GM12874 (cell line): ENCODE measurements around the gene SFXN1.

Experiments
- CTCF ChIP-seq: IDR thresholded peaks from 2 replicates; pipeline ENCODE4 v1.5.1; 2011; ENCODE audit warnings: low read depth, mild to moderate bottlenecking, control low read depth, low read length, moderate library complexity; ENCODE audit not compliant: insufficient read depth

The SFXN1 gene

GRCh38 chr5:175558801-175559480 lies 80.6 kb downstream of the SFXN1 start:
- no peak for TF ChIP-seq CTCF

- TF ChIP-seq CTCF, result no peak
Measured at GRCh38 chr5:175560011-175560410, 81.7 kb downstream of the SFXN1 start.

- TF ChIP-seq CTCF, result no peak
Measured at GRCh38 chr5:175561085-175561484, 82.7 kb downstream of the SFXN1 start.

- TF ChIP-seq CTCF, result no peak
Measured at GRCh38 chr5:175564716-175565115, 86.4 kb downstream of the SFXN1 start.

GRCh38 chr5:175566697-175567096 lies 88.3 kb downstream of the SFXN1 start:
- TF ChIP-seq CTCF, result no peak

GRCh38 chr5:175567954-175568353 lies 89.6 kb downstream of the SFXN1 start:
- no peak for TF ChIP-seq CTCF

- no peak for TF ChIP-seq CTCF
Measured at GRCh38 chr5:175569701-175570100, 91.3 kb downstream of the SFXN1 start.
